HepG2 (cell line): ENCODE data around the gene CSNK2A1. TPM values are rescaled to one million over a fixed set of nuclear protein-coding genes. Genes with fewer than 3 reads are reported as not detected.

Experiments used
- FOXC1 ChIP-seq: sonication (generic); formaldehyde crosslinking; IDR thresholded peaks from 2 replicates; pipeline ENCODE4 v1.8.0; 2022; ENCODE audit warnings: mild to moderate bottlenecking, missing genetic modification reagents, borderline replicate concordance
- MED1 ChIP-seq: sonication (generic); formaldehyde crosslinking; IDR thresholded peaks from 2 replicates; pipeline ENCODE4 v1.4.0; 2020; ENCODE audit warnings: missing genetic modification reagents
- MEIS2 ChIP-seq: sonication (generic); formaldehyde crosslinking; IDR thresholded peaks from 2 replicates; pipeline ENCODE4 v1.9.0; 2021; ENCODE audit warnings: mild to moderate bottlenecking, missing genetic modification reagents
- NBN ChIP-seq: fragments of 450-650 bp; conservative IDR thresholded peaks from 2 replicates; pipeline ENCODE4 v1.6.1; 2017
- RELA ChIP-seq: sonication (generic); formaldehyde crosslinking; IDR thresholded peaks from 2 replicates; pipeline ENCODE4 v1.4.0; 2020; ENCODE audit warnings: missing genetic modification reagents
- SMARCC2 ChIP-seq: fragments of 450-650 bp; IDR thresholded peaks from 2 replicates; pipeline ENCODE4 v1.6.1; 2017; ENCODE audit warnings: antibody characterized with exemption, mild to moderate bottlenecking
- SOX5 ChIP-seq: IDR thresholded peaks from 2 replicates; pipeline ENCODE4 v1.6.1; 2016; ENCODE audit warnings: borderline replicate concordance
- SP4 ChIP-seq: sonication (generic); formaldehyde crosslinking; IDR thresholded peaks from 2 replicates; pipeline ENCODE4 v1.8.1; 2023; ENCODE audit warnings: mild to moderate bottlenecking, missing genetic modification reagents
- TAF1 ChIP-seq: sonication (generic); formaldehyde crosslinking; IDR thresholded peaks from 2 replicates; pipeline ENCODE4 v1.4.0; 2020; ENCODE audit warnings: missing genetic modification reagents
- ZBTB42 ChIP-seq: sonication (generic); formaldehyde crosslinking; IDR thresholded peaks from 2 replicates; pipeline ENCODE4 v1.5.0; 2020; ENCODE audit warnings: mild to moderate bottlenecking, missing genetic modification reagents
- ZNF33A ChIP-seq: sonication (generic); formaldehyde crosslinking; IDR thresholded peaks from 2 replicates; pipeline ENCODE4 v1.5.1; 2020; ENCODE audit warnings: missing genetic modification reagents, mild to moderate bottlenecking, moderate library complexity, borderline replicate concordance
- ZNF879 ChIP-seq: sonication (generic); formaldehyde crosslinking; IDR thresholded peaks from 2 replicates; pipeline ENCODE4 v1.8.1; 2023; ENCODE audit warnings: missing genetic modification reagents
- polyA plus RNA-seq, 8 experiments: library from polyadenylated mRNA; depleted of rRNA in 3 of 8; stranded (reverse) in 7 of 8; unstranded in 1 of 8; fragments of >200 nt; fragmentation: Illumina TruSeq in 4 of 8; extraction: Trizol in 4 of 8; gene quantifications; 2 replicates each; pipeline versions ENCODE4 v1.2.1 to v1.2.3, GENCODE V29; 2011 to 2016; ENCODE audit warnings: low read depth in 4 of 8, missing spikeins in 1 of 8, mixed read lengths in 1 of 8; ENCODE audit not compliant: insufficient read depth in 1 of 8
- total RNA-seq, 5 experiments: library from RNA; depleted of rRNA; stranded (reverse); fragments of >200 nt; fragmentation: Illumina TruSeq; extraction: Trizol; gene quantifications; 2 replicates each; pipeline ENCODE4 v1.2.3, GENCODE V29; 2016; ENCODE audit warnings: low read depth in 1 of 5
- TF ChIP-seq, protein P1 (sequence below): sonication (generic); formaldehyde crosslinking; IDR thresholded peaks from 2 replicates; pipeline ENCODE4 v1.9.0; 2021; ENCODE audit warnings: missing genetic modification reagents, mild to moderate bottlenecking, borderline replicate concordance
- TF ChIP-seq, protein P2 (sequence below): sonication (generic); formaldehyde crosslinking; IDR thresholded peaks from 2 replicates; pipeline ENCODE4 v1.4.0; 2020; ENCODE audit warnings: missing genetic modification reagents
- TF ChIP-seq, protein P3 (sequence below): sonication (generic); formaldehyde crosslinking; IDR thresholded peaks from 2 replicates; pipeline ENCODE4 v1.4.0; 2020; ENCODE audit warnings: missing genetic modification reagents, borderline replicate concordance
- TF ChIP-seq, protein P4 (sequence below): sonication (generic); formaldehyde crosslinking; IDR thresholded peaks from 2 replicates; pipeline ENCODE4 v1.4.0; 2020; ENCODE audit warnings: missing genetic modification reagents, borderline replicate concordance
- TF ChIP-seq, protein P5 (sequence below): sonication (generic); formaldehyde crosslinking; IDR thresholded peaks from 2 replicates; pipeline ENCODE4 v1.4.0; 2020; ENCODE audit warnings: missing genetic modification reagents

CSNK2A1 gene
- total and polyA plus RNA-seq, 2 of the 13 experiments (the other 11 are each of a cell fraction or from before 2014, with no cell fraction given), result 153 to 231 TPM

DNA sequence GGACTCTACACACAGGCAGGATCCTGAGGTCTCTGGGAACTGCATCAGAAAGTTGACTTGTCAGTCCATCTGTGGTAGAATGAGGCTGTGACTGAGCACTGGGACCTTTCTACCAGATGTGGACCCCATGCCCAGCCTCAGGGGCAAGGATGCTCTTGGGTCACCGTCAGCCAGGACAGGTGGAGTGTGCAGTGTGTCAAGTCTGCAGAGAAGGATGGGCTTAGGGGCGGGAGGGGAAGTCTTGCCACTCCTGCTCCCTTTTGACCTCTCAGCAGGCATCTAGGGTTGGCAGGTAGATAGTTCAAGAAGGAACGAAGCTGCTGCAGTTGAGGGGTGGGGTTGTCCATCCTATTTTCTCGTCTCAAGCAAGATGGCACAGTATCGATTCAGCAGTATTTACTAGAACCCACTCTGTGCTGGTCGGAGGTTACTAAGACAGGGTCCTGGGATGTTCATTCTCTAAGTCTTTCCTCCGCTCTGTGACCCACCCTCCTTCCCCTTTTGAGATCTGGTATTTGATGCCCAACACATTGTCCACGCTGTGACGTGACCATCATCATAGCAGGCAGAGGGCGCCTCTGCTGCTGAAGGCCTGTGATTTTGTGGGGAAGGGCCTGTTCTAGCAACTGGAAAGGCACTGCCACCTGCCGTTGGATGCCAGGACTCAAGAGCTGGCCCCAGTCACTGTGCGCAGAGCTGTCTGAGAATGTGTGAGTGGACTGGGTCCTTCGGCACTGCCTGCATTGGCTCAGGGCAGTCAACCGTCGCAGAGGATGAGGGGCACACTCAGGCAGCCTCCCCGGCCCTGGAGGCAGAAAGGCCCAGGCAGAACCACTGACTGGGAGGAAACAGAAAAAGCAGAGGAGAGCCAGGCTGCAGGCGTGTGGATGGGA lies 112.3 kb downstream of the CSNK2A1 start (continued):
- TF ChIP-seq, protein P1, sequence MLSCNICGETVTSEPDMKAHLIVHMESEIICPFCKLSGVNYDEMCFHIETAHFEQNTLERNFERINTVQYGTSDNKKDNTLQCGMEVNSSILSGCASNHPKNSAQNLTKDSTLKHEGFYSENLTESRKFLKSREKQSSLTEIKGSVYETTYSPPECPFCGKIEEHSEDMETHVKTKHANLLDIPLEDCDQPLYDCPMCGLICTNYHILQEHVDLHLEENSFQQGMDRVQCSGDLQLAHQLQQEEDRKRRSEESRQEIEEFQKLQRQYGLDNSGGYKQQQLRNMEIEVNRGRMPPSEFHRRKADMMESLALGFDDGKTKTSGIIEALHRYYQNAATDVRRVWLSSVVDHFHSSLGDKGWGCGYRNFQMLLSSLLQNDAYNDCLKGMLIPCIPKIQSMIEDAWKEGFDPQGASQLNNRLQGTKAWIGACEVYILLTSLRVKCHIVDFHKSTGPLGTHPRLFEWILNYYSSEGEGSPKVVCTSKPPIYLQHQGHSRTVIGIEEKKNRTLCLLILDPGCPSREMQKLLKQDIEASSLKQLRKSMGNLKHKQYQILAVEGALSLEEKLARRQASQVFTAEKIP, result no peak
- TF ChIP-seq SMARCC2 (no peak), ZNF33A (CRISPR knock-in tag) (no peak), MEIS2 (CRISPR knock-in tag) (no peak), ZNF879 (no peak), SOX5 (CRISPR knock-in tag) (peak; percentile 74; the same call in 1 of the 2 replicates), MED1 (peak; percentile 82), TAF1 (no peak), ZBTB42 (CRISPR knock-in tag) (no peak), NBN (no peak), SP4 (CRISPR knock-in tag) (peak; percentile 78; the same call in 1 of the 2 replicates), FOXC1 (CRISPR knock-in tag) (peak; percentile 91), RELA (peak; percentile 93; the same call in 1 of the 2 replicates)
- TF ChIP-seq, protein P2, sequence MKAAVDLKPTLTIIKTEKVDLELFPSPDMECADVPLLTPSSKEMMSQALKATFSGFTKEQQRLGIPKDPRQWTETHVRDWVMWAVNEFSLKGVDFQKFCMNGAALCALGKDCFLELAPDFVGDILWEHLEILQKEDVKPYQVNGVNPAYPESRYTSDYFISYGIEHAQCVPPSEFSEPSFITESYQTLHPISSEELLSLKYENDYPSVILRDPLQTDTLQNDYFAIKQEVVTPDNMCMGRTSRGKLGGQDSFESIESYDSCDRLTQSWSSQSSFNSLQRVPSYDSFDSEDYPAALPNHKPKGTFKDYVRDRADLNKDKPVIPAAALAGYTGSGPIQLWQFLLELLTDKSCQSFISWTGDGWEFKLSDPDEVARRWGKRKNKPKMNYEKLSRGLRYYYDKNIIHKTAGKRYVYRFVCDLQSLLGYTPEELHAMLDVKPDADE (CRISPR knock-in tag), result no peak
- TF ChIP-seq, protein P3, sequence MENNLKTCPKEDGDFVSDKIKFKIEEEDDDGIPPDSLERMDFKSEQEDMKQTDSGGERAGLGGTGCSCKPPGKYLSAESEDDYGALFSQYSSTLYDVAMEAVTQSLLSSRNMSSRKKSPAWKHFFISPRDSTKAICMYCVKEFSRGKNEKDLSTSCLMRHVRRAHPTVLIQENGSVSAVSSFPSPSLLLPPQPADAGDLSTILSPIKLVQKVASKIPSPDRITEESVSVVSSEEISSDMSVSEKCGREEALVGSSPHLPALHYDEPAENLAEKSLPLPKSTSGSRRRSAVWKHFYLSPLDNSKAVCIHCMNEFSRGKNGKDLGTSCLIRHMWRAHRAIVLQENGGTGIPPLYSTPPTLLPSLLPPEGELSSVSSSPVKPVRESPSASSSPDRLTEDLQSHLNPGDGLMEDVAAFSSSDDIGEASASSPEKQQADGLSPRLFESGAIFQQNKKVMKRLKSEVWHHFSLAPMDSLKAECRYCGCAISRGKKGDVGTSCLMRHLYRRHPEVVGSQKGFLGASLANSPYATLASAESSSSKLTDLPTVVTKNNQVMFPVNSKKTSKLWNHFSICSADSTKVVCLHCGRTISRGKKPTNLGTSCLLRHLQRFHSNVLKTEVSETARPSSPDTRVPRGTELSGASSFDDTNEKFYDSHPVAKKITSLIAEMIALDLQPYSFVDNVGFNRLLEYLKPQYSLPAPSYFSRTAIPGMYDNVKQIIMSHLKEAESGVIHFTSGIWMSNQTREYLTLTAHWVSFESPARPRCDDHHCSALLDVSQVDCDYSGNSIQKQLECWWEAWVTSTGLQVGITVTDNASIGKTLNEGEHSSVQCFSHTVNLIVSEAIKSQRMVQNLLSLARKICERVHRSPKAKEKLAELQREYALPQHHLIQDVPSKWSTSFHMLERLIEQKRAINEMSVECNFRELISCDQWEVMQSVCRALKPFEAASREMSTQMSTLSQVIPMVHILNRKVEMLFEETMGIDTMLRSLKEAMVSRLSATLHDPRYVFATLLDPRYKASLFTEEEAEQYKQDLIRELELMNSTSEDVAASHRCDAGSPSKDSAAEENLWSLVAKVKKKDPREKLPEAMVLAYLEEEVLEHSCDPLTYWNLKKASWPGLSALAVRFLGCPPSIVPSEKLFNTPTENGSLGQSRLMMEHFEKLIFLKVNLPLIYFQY (CRISPR knock-in tag), result peak; percentile 81
- TF ChIP-seq, protein P4, sequence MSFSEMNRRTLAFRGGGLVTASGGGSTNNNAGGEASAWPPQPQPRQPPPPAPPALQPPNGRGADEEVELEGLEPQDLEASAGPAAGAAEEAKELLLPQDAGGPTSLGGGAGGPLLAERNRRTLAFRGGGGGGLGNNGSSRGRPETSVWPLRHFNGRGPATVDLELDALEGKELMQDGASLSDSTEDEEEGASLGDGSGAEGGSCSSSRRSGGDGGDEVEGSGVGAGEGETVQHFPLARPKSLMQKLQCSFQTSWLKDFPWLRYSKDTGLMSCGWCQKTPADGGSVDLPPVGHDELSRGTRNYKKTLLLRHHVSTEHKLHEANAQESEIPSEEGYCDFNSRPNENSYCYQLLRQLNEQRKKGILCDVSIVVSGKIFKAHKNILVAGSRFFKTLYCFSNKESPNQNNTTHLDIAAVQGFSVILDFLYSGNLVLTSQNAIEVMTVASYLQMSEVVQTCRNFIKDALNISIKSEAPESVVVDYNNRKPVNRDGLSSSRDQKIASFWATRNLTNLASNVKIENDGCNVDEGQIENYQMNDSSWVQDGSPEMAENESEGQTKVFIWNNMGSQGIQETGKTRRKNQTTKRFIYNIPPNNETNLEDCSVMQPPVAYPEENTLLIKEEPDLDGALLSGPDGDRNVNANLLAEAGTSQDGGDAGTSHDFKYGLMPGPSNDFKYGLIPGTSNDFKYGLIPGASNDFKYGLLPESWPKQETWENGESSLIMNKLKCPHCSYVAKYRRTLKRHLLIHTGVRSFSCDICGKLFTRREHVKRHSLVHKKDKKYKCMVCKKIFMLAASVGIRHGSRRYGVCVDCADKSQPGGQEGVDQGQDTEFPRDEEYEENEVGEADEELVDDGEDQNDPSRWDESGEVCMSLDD (CRISPR knock-in tag), result no peak
- TF ChIP-seq, protein P5, sequence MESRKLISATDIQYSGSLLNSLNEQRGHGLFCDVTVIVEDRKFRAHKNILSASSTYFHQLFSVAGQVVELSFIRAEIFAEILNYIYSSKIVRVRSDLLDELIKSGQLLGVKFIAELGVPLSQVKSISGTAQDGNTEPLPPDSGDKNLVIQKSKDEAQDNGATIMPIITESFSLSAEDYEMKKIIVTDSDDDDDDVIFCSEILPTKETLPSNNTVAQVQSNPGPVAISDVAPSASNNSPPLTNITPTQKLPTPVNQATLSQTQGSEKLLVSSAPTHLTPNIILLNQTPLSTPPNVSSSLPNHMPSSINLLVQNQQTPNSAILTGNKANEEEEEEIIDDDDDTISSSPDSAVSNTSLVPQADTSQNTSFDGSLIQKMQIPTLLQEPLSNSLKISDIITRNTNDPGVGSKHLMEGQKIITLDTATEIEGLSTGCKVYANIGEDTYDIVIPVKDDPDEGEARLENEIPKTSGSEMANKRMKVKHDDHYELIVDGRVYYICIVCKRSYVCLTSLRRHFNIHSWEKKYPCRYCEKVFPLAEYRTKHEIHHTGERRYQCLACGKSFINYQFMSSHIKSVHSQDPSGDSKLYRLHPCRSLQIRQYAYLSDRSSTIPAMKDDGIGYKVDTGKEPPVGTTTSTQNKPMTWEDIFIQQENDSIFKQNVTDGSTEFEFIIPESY, result peak; percentile 86
